MM.1S (cell line): ENCODE data around the gene KLHDC7B.

Experiments used
- CTCF ChIP-seq: fragments of 300-600 bp; sonication (generic); IDR thresholded peaks from 2 replicates; pipeline ENCODE4 v1.5.1; 2016; ENCODE audit warnings: antibody characterized with exemption, low read length, mixed read lengths
- EZH2 ChIP-seq: fragments of 300-600 bp; sonication (generic); optimal IDR thresholded peaks from 2 replicates; pipeline ENCODE3; 2017; ENCODE audit warnings: low read depth, mild to moderate bottlenecking, antibody characterized with exemption, low read length, mixed read lengths

GRCh38 chr22:50519151-50519550 lies 26.5 kb upstream of the KLHDC7B start:
- no peak for TF ChIP-seq EZH2
- no peak for TF ChIP-seq CTCF
